ENCODE measurements around the gene CUEDC1. TPM values are rescaled to one million over a fixed set of nuclear protein-coding genes. Genes with fewer than 3 reads are reported as not detected.

The CUEDC1 gene
- total and polyA plus RNA-seq, 2 of the 4 experiments (the other 2 are of a cell fraction): 4.1 to 21.2 TPM

DNA sequence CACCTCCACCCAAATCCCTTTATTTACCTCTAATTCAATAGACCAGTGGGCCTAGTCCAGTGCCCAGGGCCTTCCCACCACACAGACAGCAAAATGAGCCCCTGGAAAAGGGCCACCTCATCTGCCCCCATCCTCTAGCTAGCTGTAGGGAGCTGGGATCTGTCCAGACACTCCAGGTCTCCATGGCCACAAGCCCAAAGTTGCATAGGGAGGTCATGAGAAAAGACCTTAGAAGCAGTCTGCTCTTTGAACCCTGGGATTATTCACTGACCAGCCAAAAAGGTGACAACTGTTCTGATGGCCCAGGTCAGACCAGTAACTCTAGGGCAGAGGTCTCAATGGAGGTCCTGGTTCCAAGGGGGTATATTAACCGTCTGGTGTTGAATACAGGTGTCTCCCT lies 2.0 kb downstream of the CUEDC1 start (continued):
- TF ChIP-seq, protein P1, sequence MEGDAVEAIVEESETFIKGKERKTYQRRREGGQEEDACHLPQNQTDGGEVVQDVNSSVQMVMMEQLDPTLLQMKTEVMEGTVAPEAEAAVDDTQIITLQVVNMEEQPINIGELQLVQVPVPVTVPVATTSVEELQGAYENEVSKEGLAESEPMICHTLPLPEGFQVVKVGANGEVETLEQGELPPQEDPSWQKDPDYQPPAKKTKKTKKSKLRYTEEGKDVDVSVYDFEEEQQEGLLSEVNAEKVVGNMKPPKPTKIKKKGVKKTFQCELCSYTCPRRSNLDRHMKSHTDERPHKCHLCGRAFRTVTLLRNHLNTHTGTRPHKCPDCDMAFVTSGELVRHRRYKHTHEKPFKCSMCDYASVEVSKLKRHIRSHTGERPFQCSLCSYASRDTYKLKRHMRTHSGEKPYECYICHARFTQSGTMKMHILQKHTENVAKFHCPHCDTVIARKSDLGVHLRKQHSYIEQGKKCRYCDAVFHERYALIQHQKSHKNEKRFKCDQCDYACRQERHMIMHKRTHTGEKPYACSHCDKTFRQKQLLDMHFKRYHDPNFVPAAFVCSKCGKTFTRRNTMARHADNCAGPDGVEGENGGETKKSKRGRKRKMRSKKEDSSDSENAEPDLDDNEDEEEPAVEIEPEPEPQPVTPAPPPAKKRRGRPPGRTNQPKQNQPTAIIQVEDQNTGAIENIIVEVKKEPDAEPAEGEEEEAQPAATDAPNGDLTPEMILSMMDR (conservative IDR thresholded peaks at IDR 0.05; ENCODE audit: low read depth, low read length): no peak

DNA sequence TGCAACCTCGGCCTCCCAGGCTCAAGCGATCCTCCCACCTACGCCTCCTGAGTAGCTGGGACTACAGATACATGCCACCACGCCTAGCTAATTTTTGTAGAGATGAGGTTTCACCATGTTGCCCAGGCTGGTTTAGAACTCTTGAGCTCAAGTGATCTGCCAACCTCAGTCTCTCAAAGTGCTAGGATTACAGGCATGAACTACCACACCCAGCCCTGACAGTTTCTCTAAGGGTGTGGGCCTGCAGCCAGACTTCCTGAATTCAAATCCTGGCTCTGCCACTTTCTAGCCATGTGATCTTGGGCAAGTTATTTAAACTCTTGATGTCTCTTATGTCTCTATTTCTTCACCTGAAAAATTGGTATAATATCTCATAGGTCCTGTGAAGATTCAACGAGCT lies 5.6 kb downstream of the CUEDC1 start:
- TF ChIP-seq RAD21 (IDR thresholded peaks at IDR 0.05; ENCODE audit: low read length) (no peak), MAFK (IDR thresholded peaks at IDR 0.05; ENCODE audit: low read depth, low read length) (no peak), RFX5 (IDR thresholded peaks at IDR 0.05; ENCODE audit: low read depth, low read length) (no peak), FOS (IDR thresholded peaks at IDR 0.05; ENCODE audit: low read depth, low read length) (no peak), BHLHE40 (IDR thresholded peaks at IDR 0.05; ENCODE audit: low read depth, low read length) (no peak), NFE2L2 (IDR thresholded peaks at IDR 0.05; ENCODE audit: low read depth, low read length) (no peak), POLR2A (IDR thresholded peaks at IDR 0.05; ENCODE audit: low read depth, low read length) (no peak), SMC3 (IDR thresholded peaks at IDR 0.05; ENCODE audit: low read depth, low read length) (no peak), MXI1 (IDR thresholded peaks at IDR 0.05; ENCODE audit: borderline replicate concordance, low read depth, low read length) (no peak), RCOR1 (IDR thresholded peaks at IDR 0.05; ENCODE audit: insufficient replicate concordance, low read length) (no peak)
- TF ChIP-seq, protein P2, sequence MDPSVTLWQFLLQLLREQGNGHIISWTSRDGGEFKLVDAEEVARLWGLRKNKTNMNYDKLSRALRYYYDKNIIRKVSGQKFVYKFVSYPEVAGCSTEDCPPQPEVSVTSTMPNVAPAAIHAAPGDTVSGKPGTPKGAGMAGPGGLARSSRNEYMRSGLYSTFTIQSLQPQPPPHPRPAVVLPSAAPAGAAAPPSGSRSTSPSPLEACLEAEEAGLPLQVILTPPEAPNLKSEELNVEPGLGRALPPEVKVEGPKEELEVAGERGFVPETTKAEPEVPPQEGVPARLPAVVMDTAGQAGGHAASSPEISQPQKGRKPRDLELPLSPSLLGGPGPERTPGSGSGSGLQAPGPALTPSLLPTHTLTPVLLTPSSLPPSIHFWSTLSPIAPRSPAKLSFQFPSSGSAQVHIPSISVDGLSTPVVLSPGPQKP (IDR thresholded peaks at IDR 0.05; ENCODE audit: borderline replicate concordance, low read depth, low read length): no peak
- TF ChIP-seq, protein P3, sequence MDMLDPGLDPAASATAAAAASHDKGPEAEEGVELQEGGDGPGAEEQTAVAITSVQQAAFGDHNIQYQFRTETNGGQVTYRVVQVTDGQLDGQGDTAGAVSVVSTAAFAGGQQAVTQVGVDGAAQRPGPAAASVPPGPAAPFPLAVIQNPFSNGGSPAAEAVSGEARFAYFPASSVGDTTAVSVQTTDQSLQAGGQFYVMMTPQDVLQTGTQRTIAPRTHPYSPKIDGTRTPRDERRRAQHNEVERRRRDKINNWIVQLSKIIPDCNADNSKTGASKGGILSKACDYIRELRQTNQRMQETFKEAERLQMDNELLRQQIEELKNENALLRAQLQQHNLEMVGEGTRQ (IDR thresholded peaks at IDR 0.05; ENCODE audit: low read depth, low read length): no peak
- Histone ChIP-seq H3K4me2 (ENCODE audit: low read depth, low read length) (no peak overlapping the region), H3K4me1 (ENCODE audit: control insufficient read depth, insufficient read depth, low read length) (peaks cover 36% of the 10 kb centered on the region)

More for the DNA sequence above, 5.6 kb downstream of the CUEDC1 start:
- H2AK9ac ChIP-seq (replicated peaks; ENCODE audit: low read depth, low read length, poor library complexity): no peak overlapping the region
- in situ Hi-C loops (cut with MboI; ENCODE audit: low sequenced_read_pairs) (no loop called here), intact Hi-C loops (cut with micrococcal nuclease) (loop anchor here (2.0 kb wide), 2 partner anchors 37 to 57 kb away; no protein-coding TSS in a partner anchor), dilution Hi-C loops (cut with HindIII; ENCODE audit: low sequenced_read_pairs, unreplicated experiment) (no loop called here)
- 0 out of 2 replicates have a peak, but pooled peaks cover 3% of the 10 kb centered on the region for H4K20me1 ChIP-seq (ENCODE audit: insufficient read depth, low read length)
- peak overlapping the region; percentile 6; the same call in 1 of the 2 replicates for H3K18ac ChIP-seq (ENCODE audit: low read depth, low read length)
- no CpG with 5 or more reads among the region's 5 CpGs for WGBS, 2 experiments (ENCODE audit: extremely low coverage in 2 of 2, insufficient read length in 1 of 2)
- H3K9me1 ChIP-seq (ENCODE audit: insufficient read depth, low read length): peaks cover 39% of the 10 kb centered on the region
- peak overlapping the region; percentile 96 for H2BK5ac ChIP-seq (ENCODE audit: low read depth, low read length, poor library complexity, severe bottlenecking)
- H3K23ac ChIP-seq (ENCODE audit: low read depth, low read length): peak overlapping the region; percentile 94; the same call in 1 of the 2 replicates
- 0 out of 2 replicates have a peak overlapping the region, but pooled peaks have one; percentile 2 for H3K9ac ChIP-seq (ENCODE audit: low read depth, low read length)
- peak overlapping the region; percentile 84 for H2AK5ac ChIP-seq (ENCODE audit: low read depth, low read length)
- H3K27ac ChIP-seq (ENCODE audit: insufficient read depth, low read length): peak overlapping the region; percentile 90
- no peaks in the 10 kb centered on the region for H3K27me3 ChIP-seq (ENCODE audit: control insufficient read depth, insufficient read depth, low read length)
- H2AFZ ChIP-seq (replicated peaks; ENCODE audit: low read length, poor library complexity): no peak overlapping the region
- peak overlapping the region; percentile 96 for H4K91ac ChIP-seq (ENCODE audit: insufficient read depth, low read depth, low read length)
- H4K5ac ChIP-seq (ENCODE audit: low read depth, low read length): peak overlapping the region; percentile 36; the same call in 1 of the 2 replicates
- peak overlapping the region; percentile 86 for H3K14ac ChIP-seq (replicated peaks; ENCODE audit: low read depth, low read length)
- peaks cover 37 to 81% of the 10 kb centered on the region in 2 experiments for H3K79me1 ChIP-seq (ENCODE audit: low read depth in 1 of 2, low read length in 2 of 2)
- peak overlapping the region; percentile 84 for H2BK20ac ChIP-seq (ENCODE audit: low read depth, low read length)
- H3K4ac ChIP-seq (ENCODE audit: low read depth, low read length): peak overlapping the region; percentile 98
- POLR2A ChIA-PET (ENCODE audit: unreplicated experiment): interaction anchor here (0.6 kb wide), 1 partner anchor 77 kb away, joined by 5 read pairs; no protein-coding TSS in a partner anchor
- H3K9me3 ChIP-seq (ENCODE audit: control insufficient read depth, insufficient read depth, low read length): no peaks in the 10 kb centered on the region
- peak overlapping the region; percentile 66; the same call in 1 of the 3 replicates for H2BK15ac ChIP-seq (ENCODE audit: low read depth, low read length)
- ATAC-seq (ENCODE audit: low read depth): no peak
- peak overlapping the region; percentile 91 for H2BK120ac ChIP-seq (ENCODE audit: low read depth, low read length)
- no peaks in the 10 kb centered on the region for H3K36me3 ChIP-seq (ENCODE audit: control insufficient read depth, insufficient read depth, low read length)
- no peak overlapping the region for H3K4me3 ChIP-seq (ENCODE audit: insufficient read depth, low read depth, low read length)
- BruUV-seq (replicated peaks): no TSS peak
- H4K8ac ChIP-seq (ENCODE audit: low read depth in 2 of 2, low read length in 2 of 2): peak overlapping the region; percentile 24 to 47; a peak in 3 of 4 replicates
- CTCF ChIA-PET: interaction anchor here (1.5 to 1.7 kb wide), 2 partner anchors 47 to 75 kb away, joined by 3 to 5 read pairs; no protein-coding TSS in a partner anchor
- DNase-seq: no peak
- peak overlapping the region; percentile 14; the same call in 1 of the 2 replicates for H3K56ac ChIP-seq (ENCODE audit: extremely low read depth, insufficient read depth, low read length)

Data from IMR-90 (cell line).